Suprapubic skin (tissue), 3 donors: ENCODE results near the gene SLC46A1.

Experiments
- POLR2A ChIP-seq, 2 donors: fragments of 450-650 bp; IDR thresholded peaks; one replicate each; pipeline ENCODE4 v1.6.1; 2017; ENCODE audit warnings: antibody characterized with exemption in 2 of 2, mild to moderate bottlenecking in 2 of 2, moderate library complexity in 2 of 2
- TF ChIP-seq, protein P1 (sequence below), 2 donors: fragments of 200-600 bp in 1 of 2; fragments of 450-650 bp in 1 of 2; sonication (generic) in 1 of 2; IDR thresholded peaks; one replicate each; pipeline ENCODE4 v1.5.1; 2016 to 2019; ENCODE audit warnings: antibody characterized with exemption in 2 of 2, mild to moderate bottlenecking in 1 of 2, moderate library complexity in 1 of 2

DNA sequence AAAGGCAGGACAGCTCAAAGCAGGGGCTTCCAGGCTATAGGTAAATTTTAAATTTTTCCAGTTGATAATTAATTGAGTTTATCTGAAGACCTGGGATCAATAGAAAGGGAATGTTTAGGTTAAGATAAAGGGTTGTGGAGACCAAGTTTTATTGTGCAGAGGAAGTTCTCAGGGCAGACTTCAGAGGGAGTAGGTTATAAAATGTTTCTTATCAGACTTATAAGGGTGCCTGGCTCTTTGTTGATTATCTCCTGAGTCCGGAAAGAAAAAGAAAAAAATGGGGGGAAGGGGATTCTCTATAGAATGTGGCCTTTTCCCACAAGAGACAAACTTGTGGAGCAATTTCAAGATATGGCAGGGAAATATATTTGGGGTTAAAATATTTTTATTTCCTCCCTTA lies 15.9 kb downstream of the SLC46A1 start:
- TF ChIP-seq, protein P1, sequence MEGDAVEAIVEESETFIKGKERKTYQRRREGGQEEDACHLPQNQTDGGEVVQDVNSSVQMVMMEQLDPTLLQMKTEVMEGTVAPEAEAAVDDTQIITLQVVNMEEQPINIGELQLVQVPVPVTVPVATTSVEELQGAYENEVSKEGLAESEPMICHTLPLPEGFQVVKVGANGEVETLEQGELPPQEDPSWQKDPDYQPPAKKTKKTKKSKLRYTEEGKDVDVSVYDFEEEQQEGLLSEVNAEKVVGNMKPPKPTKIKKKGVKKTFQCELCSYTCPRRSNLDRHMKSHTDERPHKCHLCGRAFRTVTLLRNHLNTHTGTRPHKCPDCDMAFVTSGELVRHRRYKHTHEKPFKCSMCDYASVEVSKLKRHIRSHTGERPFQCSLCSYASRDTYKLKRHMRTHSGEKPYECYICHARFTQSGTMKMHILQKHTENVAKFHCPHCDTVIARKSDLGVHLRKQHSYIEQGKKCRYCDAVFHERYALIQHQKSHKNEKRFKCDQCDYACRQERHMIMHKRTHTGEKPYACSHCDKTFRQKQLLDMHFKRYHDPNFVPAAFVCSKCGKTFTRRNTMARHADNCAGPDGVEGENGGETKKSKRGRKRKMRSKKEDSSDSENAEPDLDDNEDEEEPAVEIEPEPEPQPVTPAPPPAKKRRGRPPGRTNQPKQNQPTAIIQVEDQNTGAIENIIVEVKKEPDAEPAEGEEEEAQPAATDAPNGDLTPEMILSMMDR (IDR thresholded peaks at IDR 0.05), result no peak
- TF ChIP-seq POLR2A (IDR thresholded peaks at IDR 0.05), result no peak
